Transverse colon (tissue), 4 donors: ENCODE measurements around the gene BORCS5. TPM values are rescaled to one million over a fixed set of nuclear protein-coding genes. Genes with fewer than 3 reads are reported as not detected.
A peak's percentile ranks its signal among the peaks of the same experiment; 100 is the strongest.

Experiments used
- DNase-seq: peaks from one replicate; pipeline ENCODE4 v3.0.0-alpha.2; 2019
- H3K27ac ChIP-seq, 4 donors: fragments of 200-600 bp; sonication (generic); 2 replicates each; pipeline ENCODE4 v1.5.1; 2016 to 2018; ENCODE audit warnings: inconsistent platforms in 4 of 4
- H3K27me3 ChIP-seq: fragments of 200-600 bp; sonication (generic); 2 replicates; pipeline ENCODE4 v1.5.1; 2017; ENCODE audit warnings: inconsistent platforms
- H3K36me3 ChIP-seq, 4 donors: fragments of 200-600 bp; sonication (generic); 2 replicates each; pipeline ENCODE4 v1.5.1; 2017 to 2019; ENCODE audit warnings: inconsistent platforms in 4 of 4
- H3K4me1 ChIP-seq, 4 donors: fragments of 200-600 bp; sonication (generic); 2 replicates each; pipeline ENCODE4 v1.5.1; 2017 to 2020; ENCODE audit warnings: inconsistent platforms in 4 of 4
- H3K4me3 ChIP-seq, 4 donors: fragments of 200-600 bp; sonication (generic); 1 replicate in 1 of 4; 2 replicates in 3 of 4; pipeline versions ENCODE4 v1.5.1 to v1.6.1; 2017 to 2019; ENCODE audit warnings: inconsistent platforms in 4 of 4
- H3K9me3 ChIP-seq, 2 donors: fragments of 200-600 bp; sonication (generic); 2 replicates each; pipeline ENCODE4 v1.5.1; 2017 to 2019; ENCODE audit warnings: inconsistent platforms in 2 of 2
- CTCF ChIP-seq, 5 experiments: fragments of 200-600 bp in 3 of 5; fragments of 450-650 bp in 2 of 5; sonication (generic) in 3 of 5; IDR thresholded peaks; 1 replicate in 2 of 5; 2 replicates in 3 of 5; pipeline ENCODE4 v1.5.1; 2016 to 2017; ENCODE audit warnings: antibody characterized with exemption in 5 of 5, inconsistent platforms in 3 of 5, mild to moderate bottlenecking in 2 of 5, moderate library complexity in 1 of 5
- EP300 ChIP-seq: sonication (generic); formaldehyde crosslinking; IDR thresholded peaks from one replicate; pipeline ENCODE4 v1.6.1; 2017; ENCODE audit warnings: antibody characterized with exemption, low read depth
- POLR2A ChIP-seq: fragments of 450-650 bp; IDR thresholded peaks from one replicate; pipeline ENCODE4 v1.6.1; 2016; ENCODE audit warnings: antibody characterized with exemption, mild to moderate bottlenecking, moderate library complexity
- POLR2AphosphoS5 ChIP-seq, 3 donors: sonication (generic); formaldehyde crosslinking; IDR thresholded peaks; one replicate each; pipeline ENCODE4 v1.6.1; 2016; ENCODE audit warnings: antibody characterized with exemption in 3 of 3
- WGBS, 2 donors: methylation state at CpG; one replicate each; pipeline ENCODE4 v1.1.5; 2018; ENCODE audit warnings: low coverage in 1 of 2; 5-methylcytosine and 5-hydroxymethylcytosine counted together
- in situ Hi-C, 4 donors: fragments of 200-750 bp; cut with MboI; loops; one replicate each; pipeline versions ENCODE4 v1.15.0 to v1.15.1; 2017; ENCODE audit warnings: low sequenced_read_pairs in 3 of 4, low pct_ligation_motif_present in 1 of 4, low pct_unique_long_range_greater_than_20kb in 1 of 4
- intact Hi-C: fragments of 100-400 bp; cut with DNase I; formaldehyde crosslinking; loops from one replicate; pipeline ENCODE4 v1.15.1; 2023; ENCODE audit warnings: low total_unique reads
- total RNA-seq, 4 donors: library from RNA; depleted of rRNA; stranded (reverse); fragments of >200 nt; gene quantifications; one replicate each; pipeline ENCODE4 v1.1.0, GENCODE V29; 2016

BORCS5 gene
- total RNA-seq, 4 donors from 2014 or later, result 8.5 to 52.7 (median 21.3) TPM

GRCh38 chr12:12465522-12465921, 108.6 kb downstream of the BORCS5 start:
- Histone ChIP-seq H3K4me1 (peaks cover 0 to 3% (median 0%) of the 10 kb centered on the region in 4 donors), H3K36me3 (no peaks in the 10 kb centered on the region), H3K9me3 (no peaks in the 10 kb centered on the region), H3K27me3 (no peaks in the 10 kb centered on the region), H3K4me3 (no peak overlapping the region), H3K27ac (peak overlapping the region in 3 of 4 donors; percentile 0 to 51 (median 31))
- in situ Hi-C loops (no loop called here), intact Hi-C loops (no loop called here)
- 91 to 92% methylated on average over 2 to 20 of the region's 20 CpGs for WGBS, 2 donors
- no peak for TF ChIP-seq CTCF (IDR thresholded peaks at IDR 0.05)
- TF ChIP-seq EP300, result no peak
- no peak for TF ChIP-seq POLR2AphosphoS5 (IDR thresholded peaks at IDR 0.05)
- TF ChIP-seq POLR2A, result no peak
- DNase-seq, result no peak

GRCh38 chr12:12466157-12466556, 109.3 kb downstream of the BORCS5 start:
- no peaks in the 10 kb centered on the region for H3K27me3 ChIP-seq
- peak in 2 of 3 donors; percentile 22 to 23 for TF ChIP-seq POLR2AphosphoS5 (IDR thresholded peaks at IDR 0.05)
- no peak for TF ChIP-seq POLR2A
- no peak for TF ChIP-seq CTCF (IDR thresholded peaks at IDR 0.05)
- TF ChIP-seq EP300, result no peak
- H3K36me3 ChIP-seq, result no peaks in the 10 kb centered on the region
- no peaks in the 10 kb centered on the region for H3K4me1 ChIP-seq
- WGBS, 2 donors, result 74 to 93% methylated on average over 3 to 7 of the region's 7 CpGs
- intact Hi-C loops (no loop called here), in situ Hi-C loops (no loop called here)
- H3K9me3 ChIP-seq, result no peaks in the 10 kb centered on the region
- H3K27ac ChIP-seq, result peak overlapping the region; percentile 6 to 51 (median 27)
- no peak for DNase-seq
- no peak overlapping the region for H3K4me3 ChIP-seq

GRCh38 chr12:12467264-12467663, 110.4 kb downstream of the BORCS5 start:
- Histone ChIP-seq H3K27me3 (no peaks in the 10 kb centered on the region), H3K27ac (peak overlapping the region in 3 of 4 donors; percentile 6 to 36 (median 27)), H3K4me1 (no peaks in the 10 kb centered on the region), H3K4me3 (no peak overlapping the region), H3K9me3 (no peaks in the 10 kb centered on the region), H3K36me3 (no peaks in the 10 kb centered on the region)
- 78 to 87% methylated on average over 3 to 6 of the region's 6 CpGs for WGBS, 2 donors
- no peak for TF ChIP-seq CTCF (IDR thresholded peaks at IDR 0.05)
- TF ChIP-seq POLR2AphosphoS5 (IDR thresholded peaks at IDR 0.05), result no peak
- no peak for TF ChIP-seq POLR2A
- no peak for TF ChIP-seq EP300
- intact Hi-C loops, result no loop called here
- in situ Hi-C loops, result no loop called here
- DNase-seq, result no peak

GRCh38 chr12:12467688-12468261, 110.9 kb downstream of the BORCS5 start:
- DNase-seq, result peak; percentile 30
- in situ Hi-C loops (no loop called here), intact Hi-C loops (no loop called here)
- H3K4me1 ChIP-seq, result no peaks in the 10 kb centered on the region
- no peak for TF ChIP-seq CTCF (IDR thresholded peaks at IDR 0.05)
- no peak for TF ChIP-seq POLR2A
- TF ChIP-seq EP300, result no peak
- no peak for TF ChIP-seq POLR2AphosphoS5 (IDR thresholded peaks at IDR 0.05)
- no peaks in the 10 kb centered on the region for H3K27me3 ChIP-seq
- H3K27ac ChIP-seq, result peak overlapping the region in 3 of 4 donors; percentile 6 to 36 (median 11)
- 74 to 79% methylated on average over 7 to 14 of the region's 14 CpGs for WGBS, 2 donors
- no peaks in the 10 kb centered on the region for H3K36me3 ChIP-seq
- no peaks in the 10 kb centered on the region for H3K9me3 ChIP-seq
- H3K4me3 ChIP-seq, result no peak overlapping the region
